ENCODE results near the gene HYLS1.

The HYLS1 gene

DNA sequence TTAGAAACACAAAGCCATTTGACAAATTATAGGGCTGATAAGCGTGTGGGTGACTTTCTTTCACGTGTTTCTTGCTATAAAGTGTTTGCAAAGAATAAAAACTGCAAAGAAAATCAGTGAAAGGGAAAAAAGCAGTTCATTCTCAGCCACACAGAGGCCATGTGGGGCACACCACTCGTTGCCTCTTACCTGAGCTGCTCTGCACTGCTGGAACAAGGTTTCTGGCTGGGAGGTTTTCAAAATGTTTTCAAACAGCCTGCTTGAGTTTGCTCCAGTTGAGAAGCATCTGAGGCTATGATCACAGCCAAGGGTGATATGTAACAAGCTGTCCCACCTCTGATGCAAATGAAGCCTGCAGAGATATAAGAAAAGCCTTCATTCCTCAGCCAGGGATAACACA lies 43.6 kb downstream of the HYLS1 start (continued):
- no peak for TF ChIP-seq BACH2 (CRISPR knock-in tag; IDR thresholded peaks at IDR 0.05; ENCODE audit: borderline replicate concordance)
- TF ChIP-seq ISL1 (CRISPR knock-in tag; IDR thresholded peaks at IDR 0.05) = no peak
- no peak for TF ChIP-seq CSDC2 (CRISPR knock-in tag; IDR thresholded peaks at IDR 0.05)
- no peak for TF ChIP-seq ZC3H10 (CRISPR knock-in tag; IDR thresholded peaks at IDR 0.05)

DNA sequence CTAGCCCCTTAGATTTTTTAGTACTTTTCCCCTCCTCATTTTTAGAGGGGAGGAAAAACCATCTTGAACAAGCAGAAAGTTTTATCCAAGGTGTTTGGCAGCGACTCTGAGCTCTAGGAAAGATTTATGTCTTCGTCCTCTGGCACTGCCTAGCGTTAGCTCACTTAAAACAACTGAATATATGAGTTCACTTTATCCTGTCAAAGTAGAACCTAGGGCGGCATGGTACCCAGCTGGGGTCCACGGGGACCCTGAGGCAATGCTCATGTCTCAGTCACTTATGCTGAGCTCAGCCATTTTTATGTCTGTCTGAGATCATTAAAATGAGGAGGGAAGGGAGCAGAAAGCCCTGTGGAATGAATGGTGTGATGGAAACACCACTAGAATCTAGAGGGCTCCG lies 44.2 kb downstream of the HYLS1 start:
- TF ChIP-seq TOX (CRISPR knock-in tag; IDR thresholded peaks at IDR 0.05; ENCODE audit: borderline replicate concordance) (no peak), ZNF565 (CRISPR knock-in tag; conservative IDR thresholded peaks at IDR 0.05; ENCODE audit: low read depth) (no peak), ESRRG (CRISPR knock-in tag; IDR thresholded peaks at IDR 0.05) (no peak), ZNF8 (CRISPR knock-in tag; IDR thresholded peaks at IDR 0.05) (no peak), ARNTL (CRISPR knock-in tag; IDR thresholded peaks at IDR 0.05; ENCODE audit: borderline replicate concordance, low read depth) (no peak)
- ATAC-seq = no peak

DNA sequence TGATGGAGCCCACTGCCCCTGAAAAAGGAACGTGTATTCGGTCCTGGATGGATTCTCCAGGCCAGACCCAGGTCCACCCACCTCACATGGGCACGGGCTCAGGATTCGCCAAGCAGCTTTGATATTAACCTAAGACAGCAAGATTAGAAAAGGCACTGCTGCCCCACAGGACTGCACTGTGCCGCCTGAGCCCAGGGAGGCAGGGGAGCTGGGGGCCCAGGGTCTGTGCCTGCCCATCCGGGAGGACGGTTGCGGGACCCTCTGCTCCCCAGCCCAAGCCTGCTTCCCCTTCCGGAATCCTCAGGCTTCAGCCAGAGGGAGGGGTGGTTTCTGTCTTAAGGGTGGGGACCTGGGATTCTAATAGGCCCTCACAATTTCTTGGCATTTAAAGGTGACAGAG lies 44.8 kb downstream of the HYLS1 start:
- no peak for ATAC-seq
- no peak for TF ChIP-seq ZFP3 (CRISPR knock-in tag; IDR thresholded peaks at IDR 0.05)
- no peak for TF ChIP-seq OSR1 (CRISPR knock-in tag; IDR thresholded peaks at IDR 0.05)
- no peak for TF ChIP-seq ARNTL (CRISPR knock-in tag; IDR thresholded peaks at IDR 0.05; ENCODE audit: borderline replicate concordance, low read depth)
- TF ChIP-seq ZC3H10 (CRISPR knock-in tag; IDR thresholded peaks at IDR 0.05) = no peak
- no peak for TF ChIP-seq BACH2 (CRISPR knock-in tag; IDR thresholded peaks at IDR 0.05; ENCODE audit: borderline replicate concordance)
- no peak for TF ChIP-seq RARB (CRISPR knock-in tag; IDR thresholded peaks at IDR 0.05)
- no peak for TF ChIP-seq PPARA (CRISPR knock-in tag; IDR thresholded peaks at IDR 0.05; ENCODE audit: borderline replicate concordance)
- TF ChIP-seq CSDC2 (CRISPR knock-in tag; IDR thresholded peaks at IDR 0.05) = no peak
- TF ChIP-seq, protein P1, sequence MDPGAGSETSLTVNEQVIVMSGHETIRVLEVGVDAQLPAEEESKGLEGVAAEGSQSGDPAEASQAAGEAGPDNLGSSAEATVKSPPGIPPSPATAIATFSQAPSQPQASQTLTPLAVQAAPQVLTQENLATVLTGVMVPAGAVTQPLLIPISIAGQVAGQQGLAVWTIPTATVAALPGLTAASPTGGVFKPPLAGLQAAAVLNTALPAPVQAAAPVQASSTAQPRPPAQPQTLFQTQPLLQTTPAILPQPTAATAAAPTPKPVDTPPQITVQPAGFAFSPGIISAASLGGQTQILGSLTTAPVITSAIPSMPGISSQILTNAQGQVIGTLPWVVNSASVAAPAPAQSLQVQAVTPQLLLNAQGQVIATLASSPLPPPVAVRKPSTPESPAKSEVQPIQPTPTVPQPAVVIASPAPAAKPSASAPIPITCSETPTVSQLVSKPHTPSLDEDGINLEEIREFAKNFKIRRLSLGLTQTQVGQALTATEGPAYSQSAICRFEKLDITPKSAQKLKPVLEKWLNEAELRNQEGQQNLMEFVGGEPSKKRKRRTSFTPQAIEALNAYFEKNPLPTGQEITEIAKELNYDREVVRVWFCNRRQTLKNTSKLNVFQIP (CRISPR knock-in tag; IDR thresholded peaks at IDR 0.05; ENCODE audit: borderline replicate concordance, low read depth) = no peak
- no peak for TF ChIP-seq ZNF8 (CRISPR knock-in tag; IDR thresholded peaks at IDR 0.05)
- no peak for TF ChIP-seq SNAI2 (CRISPR knock-in tag; IDR thresholded peaks at IDR 0.05)
- TF ChIP-seq, protein P2, sequence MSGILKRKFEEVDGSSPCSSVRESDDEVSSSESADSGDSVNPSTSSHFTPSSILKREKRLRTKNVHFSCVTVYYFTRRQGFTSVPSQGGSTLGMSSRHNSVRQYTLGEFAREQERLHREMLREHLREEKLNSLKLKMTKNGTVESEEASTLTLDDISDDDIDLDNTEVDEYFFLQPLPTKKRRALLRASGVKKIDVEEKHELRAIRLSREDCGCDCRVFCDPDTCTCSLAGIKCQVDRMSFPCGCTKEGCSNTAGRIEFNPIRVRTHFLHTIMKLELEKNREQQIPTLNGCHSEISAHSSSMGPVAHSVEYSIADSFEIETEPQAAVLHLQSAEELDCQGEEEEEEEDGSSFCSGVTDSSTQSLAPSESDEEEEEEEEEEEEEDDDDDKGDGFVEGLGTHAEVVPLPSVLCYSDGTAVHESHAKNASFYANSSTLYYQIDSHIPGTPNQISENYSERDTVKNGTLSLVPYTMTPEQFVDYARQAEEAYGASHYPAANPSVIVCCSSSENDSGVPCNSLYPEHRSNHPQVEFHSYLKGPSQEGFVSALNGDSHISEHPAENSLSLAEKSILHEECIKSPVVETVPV (CRISPR knock-in tag; IDR thresholded peaks at IDR 0.05) = no peak

DNA sequence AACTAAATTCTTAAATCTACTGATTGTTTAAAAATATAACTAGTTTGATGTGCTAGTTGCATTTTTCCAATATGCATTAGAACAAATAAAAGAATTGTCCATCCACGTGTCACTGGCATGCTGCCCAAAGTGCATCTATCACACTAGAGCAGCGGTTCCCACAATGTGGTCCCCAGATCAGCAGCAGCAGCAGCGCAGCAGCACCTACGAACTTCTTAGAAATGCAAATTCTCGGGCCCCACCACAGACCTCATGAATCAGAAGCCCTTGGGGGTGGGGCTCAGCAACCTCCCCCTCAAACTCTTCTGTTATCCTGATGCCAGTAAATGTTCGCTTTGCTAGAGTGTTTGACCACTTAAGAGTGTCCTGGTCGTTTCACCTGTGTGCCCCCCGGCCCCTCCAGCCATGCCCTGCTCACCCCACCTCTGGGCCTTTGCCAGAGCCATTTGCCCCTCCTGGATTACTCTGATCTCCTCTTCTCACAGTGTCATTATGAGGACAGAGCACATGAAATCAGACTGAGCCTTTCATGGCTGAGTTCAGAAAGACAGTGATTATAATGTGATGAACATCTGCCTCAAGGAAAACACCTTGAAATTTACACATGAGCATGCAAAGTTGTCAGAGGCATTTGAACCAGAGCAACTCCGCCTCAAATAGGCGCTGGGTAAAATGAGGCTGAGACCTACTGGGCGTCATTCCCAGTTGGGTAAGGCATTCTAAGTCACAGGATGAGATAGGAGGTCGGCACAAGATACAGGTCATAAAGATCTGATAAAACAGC lies 45.8 kb downstream of the HYLS1 start:
- ATAC-seq = no peak
- TF ChIP-seq, protein P3, sequence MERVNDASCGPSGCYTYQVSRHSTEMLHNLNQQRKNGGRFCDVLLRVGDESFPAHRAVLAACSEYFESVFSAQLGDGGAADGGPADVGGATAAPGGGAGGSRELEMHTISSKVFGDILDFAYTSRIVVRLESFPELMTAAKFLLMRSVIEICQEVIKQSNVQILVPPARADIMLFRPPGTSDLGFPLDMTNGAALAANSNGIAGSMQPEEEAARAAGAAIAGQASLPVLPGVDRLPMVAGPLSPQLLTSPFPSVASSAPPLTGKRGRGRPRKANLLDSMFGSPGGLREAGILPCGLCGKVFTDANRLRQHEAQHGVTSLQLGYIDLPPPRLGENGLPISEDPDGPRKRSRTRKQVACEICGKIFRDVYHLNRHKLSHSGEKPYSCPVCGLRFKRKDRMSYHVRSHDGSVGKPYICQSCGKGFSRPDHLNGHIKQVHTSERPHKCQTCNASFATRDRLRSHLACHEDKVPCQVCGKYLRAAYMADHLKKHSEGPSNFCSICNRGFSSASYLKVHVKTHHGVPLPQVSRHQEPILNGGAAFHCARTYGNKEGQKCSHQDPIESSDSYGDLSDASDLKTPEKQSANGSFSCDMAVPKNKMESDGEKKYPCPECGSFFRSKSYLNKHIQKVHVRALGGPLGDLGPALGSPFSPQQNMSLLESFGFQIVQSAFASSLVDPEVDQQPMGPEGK (CRISPR knock-in tag; IDR thresholded peaks at IDR 0.05; ENCODE audit: borderline replicate concordance) = no peak
- no peak for TF ChIP-seq TCF4 (CRISPR knock-in tag; IDR thresholded peaks at IDR 0.05; ENCODE audit: borderline replicate concordance)
- no peak for TF ChIP-seq ZFP30 (CRISPR knock-in tag; IDR thresholded peaks at IDR 0.05)
- no peak for TF ChIP-seq SNAI2 (CRISPR knock-in tag; IDR thresholded peaks at IDR 0.05)
- no peak for TF ChIP-seq ARNTL (CRISPR knock-in tag; IDR thresholded peaks at IDR 0.05; ENCODE audit: borderline replicate concordance, low read depth)
- TF ChIP-seq, protein P2 (CRISPR knock-in tag; IDR thresholded peaks at IDR 0.05) = no peak
- TF ChIP-seq OSR1 (CRISPR knock-in tag; IDR thresholded peaks at IDR 0.05) = no peak
- TF ChIP-seq ISL1 (CRISPR knock-in tag; IDR thresholded peaks at IDR 0.05) = no peak
- TF ChIP-seq, protein P4, sequence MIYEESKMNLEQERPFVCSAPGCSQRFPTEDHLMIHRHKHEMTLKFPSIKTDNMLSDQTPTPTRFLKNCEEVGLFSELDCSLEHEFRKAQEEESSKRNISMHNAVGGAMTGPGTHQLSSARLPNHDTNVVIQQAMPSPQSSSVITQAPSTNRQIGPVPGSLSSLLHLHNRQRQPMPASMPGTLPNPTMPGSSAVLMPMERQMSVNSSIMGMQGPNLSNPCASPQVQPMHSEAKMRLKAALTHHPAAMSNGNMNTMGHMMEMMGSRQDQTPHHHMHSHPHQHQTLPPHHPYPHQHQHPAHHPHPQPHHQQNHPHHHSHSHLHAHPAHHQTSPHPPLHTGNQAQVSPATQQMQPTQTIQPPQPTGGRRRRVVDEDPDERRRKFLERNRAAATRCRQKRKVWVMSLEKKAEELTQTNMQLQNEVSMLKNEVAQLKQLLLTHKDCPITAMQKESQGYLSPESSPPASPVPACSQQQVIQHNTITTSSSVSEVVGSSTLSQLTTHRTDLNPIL (CRISPR knock-in tag; IDR thresholded peaks at IDR 0.05; ENCODE audit: low read depth) = no peak
- no peak for TF ChIP-seq GLIS3 (CRISPR knock-in tag; IDR thresholded peaks at IDR 0.05)
- no peak for TF ChIP-seq ZNF8 (CRISPR knock-in tag; IDR thresholded peaks at IDR 0.05)
- TF ChIP-seq ZNF565 (CRISPR knock-in tag; conservative IDR thresholded peaks at IDR 0.05; ENCODE audit: low read depth) = no peak
- no peak for TF ChIP-seq ZC3H10 (CRISPR knock-in tag; IDR thresholded peaks at IDR 0.05)
- TF ChIP-seq ZFP3 (CRISPR knock-in tag; IDR thresholded peaks at IDR 0.05) = no peak
- no peak for TF ChIP-seq ESRRG (CRISPR knock-in tag; IDR thresholded peaks at IDR 0.05)
- TF ChIP-seq TOX (CRISPR knock-in tag; IDR thresholded peaks at IDR 0.05; ENCODE audit: borderline replicate concordance) = no peak
- no peak for TF ChIP-seq RARB (CRISPR knock-in tag; IDR thresholded peaks at IDR 0.05)
- TF ChIP-seq BACH2 (CRISPR knock-in tag; IDR thresholded peaks at IDR 0.05; ENCODE audit: borderline replicate concordance) = no peak
- TF ChIP-seq PPARA (CRISPR knock-in tag; IDR thresholded peaks at IDR 0.05; ENCODE audit: borderline replicate concordance) = no peak

Data from SK-N-SH treated with all-trans-retinoic acid at 6 μM for 48 hours (cell line).